Measurements from ENCODE around the gene CERKL.

- no peak for TF ChIP-seq CTCF (IDR thresholded peaks at IDR 0.05)
- TF ChIP-seq EZH2 (IDR thresholded peaks at IDR 0.05; ENCODE audit: borderline replicate concordance, insufficient read depth, low read depth, low read length, poor library complexity, severe bottlenecking), result no peak
Measured at GRCh38 chr2:181613241-181613640, 43.7 kb downstream of the CERKL start.

Data from B cell (primary cell).